Heart right ventricle (tissue), 16 donors: Measurements from ENCODE around the gene TMEM54. TPM values are rescaled to one million over a fixed set of nuclear protein-coding genes. Genes with fewer than 3 reads are reported as not detected.

Experiments
- ATAC-seq, 8 donors: fragments of 200-7000 bp; cut with Tn5 transposase; one replicate each; pipeline ENCODE4 v1.9.1; 2020; ENCODE audit warnings: mild to moderate bottlenecking in 8 of 8, moderate library complexity in 8 of 8, moderate number of reproducible peaks in 1 of 8
- DNase-seq, 2 donors: peaks; one replicate each; pipeline ENCODE4 v3.0.0-alpha.2; 2020
- H3K27ac ChIP-seq, 10 donors: fragments of 200-600 bp; sonication (generic) in 2 of 10; one replicate each; pipeline versions ENCODE4 v1.5.0 to v1.8.0; 2020 to 2022; ENCODE audit warnings: mild to moderate bottlenecking in 3 of 10
- H3K27me3 ChIP-seq, 7 donors: fragments of 200-600 bp; one replicate each; pipeline ENCODE4 v1.8.0; 2021 to 2022; ENCODE audit warnings: mild to moderate bottlenecking in 2 of 7
- H3K36me3 ChIP-seq, 9 donors: fragments of 200-600 bp; sonication (generic) in 1 of 9; one replicate each; pipeline versions ENCODE4 v1.5.0 to v1.8.0; 2020 to 2022; ENCODE audit warnings: mild to moderate bottlenecking in 2 of 9
- H3K4me1 ChIP-seq, 9 donors: fragments of 200-600 bp; sonication (generic) in 1 of 9; one replicate each; pipeline versions ENCODE4 v1.5.0 to v1.8.0; 2020 to 2022; ENCODE audit warnings: mild to moderate bottlenecking in 4 of 9
- H3K4me3 ChIP-seq, 10 donors: fragments of 200-600 bp; sonication (generic) in 2 of 10; one replicate each; pipeline versions ENCODE4 v1.5.0 to v1.8.0; 2020 to 2022; ENCODE audit warnings: mild to moderate bottlenecking in 7 of 10, moderate library complexity in 2 of 10
- H3K9me3 ChIP-seq, 11 donors: fragments of 200-600 bp in 10 of 11; sonication (generic) in 2 of 11; one replicate each; pipeline versions ENCODE4 v1.5.0 to v1.8.0; 2013 to 2022; ENCODE audit warnings: mild to moderate bottlenecking in 2 of 11, control low read depth in 1 of 11, moderate library complexity in 1 of 11
- CTCF ChIP-seq, 9 donors: fragments of 200-600 bp; sonication (generic) in 2 of 9; IDR thresholded peaks; one replicate each; pipeline versions ENCODE4 v1.5.0 to v1.8.0; 2021 to 2022; ENCODE audit warnings: antibody characterized with exemption in 9 of 9, mild to moderate bottlenecking in 5 of 9, moderate library complexity in 1 of 9
- WGBS, 2 donors: extraction: QIAGEN DNeasy Blood & Tissue Kit; methylation state at CpG; one replicate each; pipeline ENCODE4 v1.1.7; 2013; ENCODE audit warnings: inconsistent platforms in 1 of 2; 5-methylcytosine and 5-hydroxymethylcytosine counted together
- intact Hi-C, 10 donors: fragments of 100-400 bp; cut with DNase I; formaldehyde crosslinking; loops; one replicate each; pipeline versions ENCODE4 v1.11.1 to v1.14.2; 2022
- polyA plus RNA-seq, 2 donors: library from polyadenylated mRNA; stranded (reverse); fragments of 200-250 nt; gene quantifications; one replicate each; pipeline ENCODE4 v1.2.3, GENCODE V29; 2013
- total RNA-seq, 10 donors: library from RNA; stranded (reverse); fragmentation: NEBNext Ultra II Directional in 3 of 10; extraction: Animal tissue kit (Norgen Biotek cat#: 25700) in 3 of 10; gene quantifications; one replicate each; pipeline versions ENCODE4 v1.2.1 to v1.2.4, GENCODE V29; 2021 to 2023
- donor health status: Arrhythmogenic right ventricular cardiomyopathy.
- donor health status: ischemic (EF 13 %, LVEDD 7.1; RV severe dilation, severe dysfunction).
- donor health status: healthy with polysubstance abuse.
- donor health status: DM: no; HTN: yes; CAD: no.
- donor health status: DM: no; HTN: no; CAD: no.
- donor health status: ischemic (EF 25% LVEDD 6.9; RV normal size, moderate dysfunction).
- donor health status: ischemic (EF 25% LVEDD 5.7; RV mildly dilated, moderate dysfunction).
- donor health status: healthy.
- donor health status: DM: yes; HTN: yes; CAD: no.
- donor health status: Ischemic cardiomyopathy.
- donor health status: ischemic (EF 35%, LVEDD 5.7; RV mildly dilated, moderate dysfunction).
- donor health status: nonischemic (EF 11% LVEDD 7.7; RV severe dilation, severe dysfunction).
- donor health status: DM: yes; HTN: yes; CAD: no.
- donor health status: PGD.
- donor health status: ischemic (EF 29% LVEDD 5.4; RV normal size, mild dysfunction).
- donor health status: nonischemic (EF 23%, LVEDD 6.1; RV moderate dilation, normal function).

The TMEM54 gene
- total and polyA plus RNA-seq, 12 donors: 4.5 to 22.5 (median 10.8) TPM

- Histone ChIP-seq H3K4me1 (peaks cover 0 to 62% (median 36%) of the 10 kb centered on the region in 9 donors), H3K9me3 (no peaks in the 10 kb centered on the region), H3K36me3 (peaks cover 0 to 63% (median 10%) of the 10 kb centered on the region in 9 donors), H3K27me3 (no peaks in the 10 kb centered on the region), H3K4me3 (no peak overlapping the region), H3K27ac (peak overlapping the region in 4 of 10 donors; percentile 13 to 38 (median 28))
- peak in 2 of 8 donors; percentile 14 to 57 for ATAC-seq
- 68 to 75% methylated on average over 3 of the region's 3 CpGs for WGBS, 2 donors
- intact Hi-C loops: no loop called here
- TF ChIP-seq CTCF (IDR thresholded peaks at IDR 0.05): no peak
- no peak for DNase-seq
Observed at GRCh38 chr1:32861904-32862695, 39.1 kb downstream of the TMEM54 start.

GRCh38 chr1:32860566-32860965 is 40.6 kb downstream of the TMEM54 start:
- Histone ChIP-seq H3K4me3 (no peak overlapping the region), H3K27ac (peak overlapping the region in 2 of 10 donors; percentile 24 to 33), H3K36me3 (peaks cover 0 to 77% (median 19%) of the 10 kb centered on the region in 9 donors), H3K4me1 (peaks cover 0 to 50% (median 29%) of the 10 kb centered on the region in 9 donors), H3K27me3 (no peaks in the 10 kb centered on the region), H3K9me3 (no peaks in the 10 kb centered on the region)
- ATAC-seq (no peak), DNase-seq (no peak)
- intact Hi-C loops: no loop called here
- TF ChIP-seq CTCF (IDR thresholded peaks at IDR 0.05): no peak

DNA sequence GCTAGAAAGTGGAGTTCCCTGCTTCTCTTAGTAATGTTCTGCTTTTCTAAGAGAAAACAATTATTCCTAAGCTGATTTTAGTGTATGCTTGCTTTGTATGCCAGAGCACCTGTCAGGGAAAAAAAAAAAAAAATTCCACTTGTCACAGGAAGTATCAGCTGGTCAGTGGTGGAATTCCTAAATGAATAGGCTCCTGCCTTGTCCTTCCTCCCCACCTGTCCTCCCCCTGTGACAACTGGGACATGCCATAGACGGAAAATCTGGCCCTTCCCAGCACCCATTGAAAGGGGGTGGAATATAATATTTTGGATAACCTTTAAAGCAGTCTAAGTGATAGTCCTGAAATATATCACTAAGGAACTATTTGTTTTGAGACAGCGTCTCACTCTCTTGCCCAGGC is 41.3 kb downstream of the TMEM54 start:
- ATAC-seq (no peak), DNase-seq (no peak)
- no peaks in the 10 kb centered on the region for H3K9me3 ChIP-seq
- no peak overlapping the region for H3K4me3 ChIP-seq
- H3K27ac ChIP-seq: no peak overlapping the region
- H3K36me3 ChIP-seq: peaks cover 0 to 83% (median 19%) of the 10 kb centered on the region in 9 donors
- no peaks in the 10 kb centered on the region for H3K27me3 ChIP-seq
- H3K4me1 ChIP-seq: peaks cover 0 to 44% (median 25%) of the 10 kb centered on the region in 9 donors
- 84% methylated on average over 2 of the region's 2 CpGs for WGBS, 2 donors
- no peak for TF ChIP-seq CTCF (IDR thresholded peaks at IDR 0.05)
- intact Hi-C loops: no loop called here

GRCh38 chr1:32858791-32859190 is 42.4 kb downstream of the TMEM54 start:
- no peak for DNase-seq
- Histone ChIP-seq H3K36me3 (peaks cover 0 to 92% (median 26%) of the 10 kb centered on the region in 9 donors), H3K27me3 (no peaks in the 10 kb centered on the region), H3K27ac (no peak overlapping the region), H3K4me3 (no peak overlapping the region), H3K9me3 (no peaks in the 10 kb centered on the region), H3K4me1 (peaks cover 0 to 36% (median 14%) of the 10 kb centered on the region in 9 donors)
- WGBS, 2 donors: 93 to 94% methylated on average over 7 of the region's 7 CpGs
- no peak for ATAC-seq
- no peak for TF ChIP-seq CTCF (IDR thresholded peaks at IDR 0.05)
- intact Hi-C loops: no loop called here
